ENCODE measurements around the gene CLASP2.
"Not testable (repeated sequence)": the region's sequence is repeated elsewhere in the genome, so short reads cannot be mapped to it uniquely, and the experiment has no call there.

The CLASP2 gene

GRCh38 chr3:33687406-33688010, 30.5 kb downstream of the CLASP2 start:
- DNase-seq, result peak; percentile 74

- no peak for DNase-seq
Measured at GRCh38 chr3:33682770-33683169, 35.3 kb downstream of the CLASP2 start.

DNA sequence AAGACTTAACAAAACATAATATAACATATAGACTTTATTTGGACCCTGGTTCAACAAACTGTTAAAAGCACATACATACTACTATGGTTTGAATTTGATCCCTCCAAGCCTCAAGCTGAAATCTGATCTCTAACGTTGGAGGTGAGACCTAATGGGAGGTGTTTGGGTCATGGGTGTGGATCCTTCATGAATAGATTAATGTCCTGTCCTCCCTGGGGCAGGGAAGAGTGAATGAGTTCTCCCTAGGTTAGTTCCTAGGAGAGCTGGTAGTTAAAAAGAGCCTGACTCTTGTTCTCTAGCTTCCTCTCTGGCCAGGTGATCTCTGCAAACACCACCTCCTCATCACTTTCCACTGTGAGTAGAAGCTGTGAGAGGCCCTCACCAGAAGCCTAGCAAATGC, 36.4 kb downstream of the CLASP2 start:
- DNase-seq, result no peak

DNA sequence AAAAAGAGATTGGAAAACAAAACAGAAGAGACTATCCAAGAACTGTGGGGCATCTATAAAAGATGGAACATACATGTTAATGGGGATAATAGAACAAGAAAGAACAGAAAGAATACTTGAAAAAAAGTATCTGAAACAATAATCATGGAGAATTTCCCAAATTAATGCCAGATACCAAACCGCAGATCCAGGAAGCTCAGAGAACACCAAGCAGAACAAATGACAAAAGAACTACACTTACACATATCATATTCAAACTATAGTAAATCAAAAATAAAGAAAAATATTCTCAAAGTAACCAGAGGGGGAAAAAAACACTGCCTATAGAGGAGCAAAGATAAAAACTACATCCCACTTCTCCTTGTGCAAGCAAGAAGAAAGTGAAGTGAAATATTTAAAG, 40.0 kb downstream of the CLASP2 start:
- DNase-seq, result no peak

- DNase-seq, result not testable (repeated sequence)
Measured at GRCh38 chr3:33673436-33673835, 44.6 kb downstream of the CLASP2 start.

- DNase-seq, result no peak
Measured at GRCh38 chr3:33668618-33669017, 49.4 kb downstream of the CLASP2 start.

- peak; percentile 20 for DNase-seq
Measured at GRCh38 chr3:33665294-33665693, 52.8 kb downstream of the CLASP2 start.

GRCh38 chr3:33664195-33664594, 53.9 kb downstream of the CLASP2 start:
- DNase-seq, result peak; percentile 93

GRCh38 chr3:33663042-33663441, 55.0 kb downstream of the CLASP2 start:
- peak; percentile 19 for DNase-seq

DNA sequence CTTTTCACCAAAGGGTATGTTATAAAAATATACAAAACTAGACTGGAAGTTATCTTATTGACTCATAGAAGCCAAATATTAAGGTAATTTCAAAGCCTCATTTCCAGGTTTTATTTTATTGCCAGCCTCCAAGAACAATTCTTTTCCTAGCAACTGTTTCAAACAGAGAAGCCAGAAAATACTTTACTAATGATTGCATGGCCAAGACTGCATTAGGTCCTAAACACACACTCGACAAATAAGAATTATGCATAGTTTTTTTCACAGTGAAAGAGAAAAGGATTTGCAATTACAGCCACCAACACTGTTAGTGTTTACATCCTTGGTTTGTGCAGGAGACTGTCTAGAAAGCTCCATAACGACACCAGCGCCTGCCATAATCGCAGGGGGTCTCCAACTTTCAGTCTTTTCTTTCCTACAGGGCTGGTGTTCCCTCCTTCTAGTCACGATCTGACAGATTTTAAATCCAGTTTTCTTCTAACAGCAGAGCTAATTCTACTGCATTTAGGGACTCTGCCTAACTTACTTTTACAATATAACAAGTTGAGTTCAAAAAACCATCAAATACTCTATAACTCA, 58.1 kb downstream of the CLASP2 start:
- DNase-seq, result no peak

GRCh38 chr3:33658991-33659848, 58.8 kb downstream of the CLASP2 start:
- DNase-seq, result peak; percentile 91

GRCh38 chr3:33658621-33658990, 59.4 kb downstream of the CLASP2 start:
- no peak for DNase-seq

- no peak for DNase-seq
Measured at GRCh38 chr3:33658039-33658438, 60.0 kb downstream of the CLASP2 start.

DNA sequence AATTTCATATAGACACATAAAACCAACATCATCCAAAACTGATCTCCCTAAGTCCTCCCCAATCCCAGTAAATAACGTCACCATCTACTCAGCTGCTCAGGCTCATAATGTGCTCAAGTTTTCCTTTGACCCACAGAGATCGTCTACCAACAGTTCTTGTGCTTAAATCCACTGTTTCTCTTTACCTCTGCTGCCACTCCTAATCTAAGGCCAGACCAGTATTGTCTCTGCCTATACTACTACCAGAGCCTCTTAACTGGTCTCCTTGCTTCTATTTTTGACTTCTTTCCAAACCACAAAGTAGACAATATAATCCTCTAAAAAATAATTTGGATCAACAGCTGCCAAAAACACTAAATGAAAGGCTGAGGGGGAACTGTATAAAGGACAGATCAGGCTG, 65.3 kb downstream of the CLASP2 start:
- no peak for DNase-seq

DNA sequence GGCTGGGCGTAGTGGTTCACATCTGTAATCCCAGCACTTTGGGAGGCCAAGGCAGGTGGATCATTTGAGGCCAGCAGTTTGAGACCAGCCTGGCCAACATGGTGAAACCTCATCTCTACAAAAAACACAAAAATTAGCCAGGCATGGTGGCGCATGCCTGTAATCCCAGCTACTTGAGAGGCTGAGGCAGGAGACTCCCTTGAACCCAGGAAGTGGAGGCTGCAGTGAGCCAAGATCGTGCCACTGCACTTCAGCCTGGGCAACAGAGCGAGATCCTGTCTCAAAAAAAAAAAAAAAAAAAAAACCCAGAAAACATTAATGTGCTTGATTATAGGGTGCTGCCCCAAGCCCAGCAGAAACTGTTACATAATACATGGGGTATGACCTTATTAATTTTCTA, 67.0 kb downstream of the CLASP2 start:
- DNase-seq, result not testable (repeated sequence)

- no peak for DNase-seq
Measured at GRCh38 chr3:33650495-33650894, 67.6 kb downstream of the CLASP2 start.

DNA sequence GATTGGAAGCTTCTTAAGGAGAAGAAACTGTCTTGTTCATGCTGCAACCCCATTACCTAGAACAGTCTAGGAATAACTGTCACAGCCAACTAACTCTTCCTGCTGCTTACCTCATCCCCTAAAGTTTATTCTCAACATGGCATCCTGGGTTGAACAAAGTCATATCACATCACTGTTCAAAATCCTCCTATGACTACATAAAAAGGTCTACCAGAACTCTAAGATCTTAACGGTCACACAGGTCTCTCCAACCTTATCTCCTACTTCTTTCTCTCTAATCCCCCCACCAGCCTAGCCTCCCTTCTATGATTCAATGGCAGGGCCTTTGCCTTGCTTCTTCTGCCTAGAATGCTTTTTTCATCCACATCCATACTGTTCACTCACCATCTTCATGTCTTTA, 69.3 kb downstream of the CLASP2 start:
- DNase-seq, result no peak

- DNase-seq, result no peak
Measured at GRCh38 chr3:33646406-33646805, 71.6 kb downstream of the CLASP2 start.

DNA sequence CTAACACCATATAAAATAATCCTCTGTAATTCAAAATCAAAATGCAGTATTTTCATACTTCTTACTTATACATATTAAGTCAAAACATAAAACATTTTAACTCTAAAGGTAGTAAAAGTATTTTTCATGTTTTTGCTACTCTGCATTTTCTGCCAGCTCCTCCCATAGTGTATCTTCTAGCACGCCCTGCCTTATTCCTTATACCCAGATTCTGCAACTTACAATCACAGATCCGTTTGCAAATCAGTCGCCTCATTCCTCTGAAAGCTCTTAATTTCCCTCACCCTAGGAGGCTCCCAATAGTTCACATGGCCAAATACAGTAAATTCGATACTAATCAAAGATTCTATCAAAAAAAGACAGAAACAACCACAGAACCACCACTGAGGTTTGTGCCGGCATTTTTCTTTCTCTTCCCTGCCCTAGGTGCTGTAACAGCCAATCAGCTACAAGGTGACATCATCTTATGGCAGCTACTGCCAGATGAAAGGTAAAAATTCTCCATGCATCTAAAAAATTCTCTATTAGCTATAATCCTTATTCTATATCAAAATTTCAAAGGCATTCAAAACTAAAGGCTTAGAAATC, 72.9 kb downstream of the CLASP2 start:
- DNase-seq, result peak; percentile 16

DNA sequence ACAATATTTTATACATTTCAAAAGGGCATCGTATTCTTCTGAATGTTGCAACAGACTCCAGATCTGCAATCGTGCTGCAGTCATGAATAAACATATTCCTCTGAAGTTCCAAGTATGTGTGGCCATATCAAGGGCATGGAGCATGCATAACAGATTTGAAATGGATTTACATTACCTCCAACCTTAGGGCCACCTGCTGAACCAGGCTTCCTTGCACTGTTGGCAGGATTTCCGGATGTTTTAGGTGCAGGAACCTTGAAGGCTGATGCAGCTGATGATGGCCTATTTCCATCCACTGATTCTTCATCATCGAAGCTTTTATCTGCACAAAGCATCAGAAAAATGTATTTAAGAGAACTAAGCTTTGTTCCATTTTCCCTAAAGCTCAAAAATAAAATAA, 73.5 kb downstream of the CLASP2 start:
- no peak for DNase-seq

- no peak for DNase-seq
Measured at GRCh38 chr3:33642806-33643205, 75.2 kb downstream of the CLASP2 start.

- DNase-seq, result no peak
Measured at GRCh38 chr3:33639889-33640288, 78.2 kb downstream of the CLASP2 start.

DNA sequence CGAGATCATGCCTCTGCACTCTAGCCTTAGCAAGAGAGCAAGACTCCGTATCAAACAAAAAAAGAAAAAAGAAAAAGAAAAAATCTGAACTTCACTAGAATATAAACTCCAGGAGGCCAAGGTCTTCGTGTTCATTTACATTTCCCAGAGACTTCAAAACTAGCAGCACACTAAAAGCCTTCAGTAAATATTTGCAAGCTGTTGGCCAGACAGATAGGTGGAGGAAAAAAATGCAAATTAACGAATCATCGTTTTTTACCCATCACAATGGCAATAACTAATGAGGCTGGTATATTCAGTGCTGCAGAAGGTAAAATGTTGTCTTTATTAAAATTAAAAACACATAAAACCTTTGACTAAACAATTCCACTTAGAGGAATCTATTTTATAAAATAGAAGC, 80.6 kb downstream of the CLASP2 start:
- DNase-seq, result no peak

Data from HCEC 1CT (cell line).